Mucosa of descending colon (tissue), 3 donors: ENCODE data around the gene ATP6V0C. TPM values are rescaled to one million over a fixed set of nuclear protein-coding genes. Genes with fewer than 3 reads are reported as not detected.
A peak's percentile ranks its signal among the peaks of the same experiment; 100 is the strongest.

Experiments used
- ATAC-seq: fragments of 200-7000 bp; cut with Tn5 transposase; one replicate; pipeline ENCODE4 v1.9.1; 2020; ENCODE audit warnings: mild to moderate bottlenecking, moderate library complexity
- DNase-seq, 3 donors: peaks; one replicate each; pipeline ENCODE4 v3.0.0-alpha.2; 2020
- H3K36me3 ChIP-seq: fragments of 200-600 bp; one replicate; pipeline ENCODE4 v1.8.0; 2021; ENCODE audit warnings: low read depth, mild to moderate bottlenecking
- H3K4me1 ChIP-seq: fragments of 200-600 bp; one replicate; pipeline ENCODE4 v1.8.0; 2021; ENCODE audit warnings: low read depth, mild to moderate bottlenecking
- H3K4me3 ChIP-seq: fragments of 200-600 bp; one replicate; pipeline ENCODE4 v1.8.0; 2021; ENCODE audit warnings: mild to moderate bottlenecking
- H3K9me3 ChIP-seq: fragments of 200-600 bp; one replicate; pipeline ENCODE4 v1.8.0; 2021; ENCODE audit warnings: mild to moderate bottlenecking
- CTCF ChIP-seq: fragments of 200-600 bp; IDR thresholded peaks from one replicate; pipeline ENCODE4 v1.8.0; 2022; ENCODE audit warnings: antibody characterized with exemption, mild to moderate bottlenecking
- intact Hi-C, 2 donors: fragments of 100-400 bp; cut with DNase I in 1 of 2; cut with micrococcal nuclease in 1 of 2; formaldehyde crosslinking; loops; one replicate each; pipeline versions ENCODE4 v1.11.0 to v1.11.1; 2022; cut with DNase I, micrococcal nuclease
- total RNA-seq, 3 donors: library from RNA; stranded (reverse); fragmentation: NEBNext Ultra II Directional in 2 of 3; extraction: Animal tissue kit (Norgen Biotek cat#: 25700) in 2 of 3; gene quantifications; one replicate each; pipeline versions ENCODE4 v1.2.1 to v1.2.4, GENCODE V29; 2021 to 2023
- donor health status: DM: no; HTN: no; CAD: no; lungs with moderate emphysema.
- donor health status: DM: no; HTN: no; CAD: no.
- donor health status: DM: no; HTN: yes; CAD: no.

ATP6V0C gene
- total RNA-seq, 3 donors from 2014 or later = 171 to 261 (median 201) TPM

- ATAC-seq = peak; percentile 84
These were observed 21.5 kb upstream of the ATP6V0C start for GRCh38 chr16:2492292-2492691.

GRCh38 chr16:2493605-2494004 is 20.1 kb upstream of the ATP6V0C start:
- H3K9me3 ChIP-seq = no peaks in the 10 kb centered on the region
- intact Hi-C loops = loop anchor here in 1 of 2 donors (10.0 kb wide), 1 partner anchor 159 kb away; no protein-coding TSS in a partner anchor
- DNase-seq = no peak
- no peak for ATAC-seq
- TF ChIP-seq CTCF = no peak
- H3K4me1 ChIP-seq = peaks cover 6% of the 10 kb centered on the region
- no peaks in the 10 kb centered on the region for H3K36me3 ChIP-seq
- H3K4me3 ChIP-seq = no peak overlapping the region

More at GRCh38 chr16:2492292-2492691, 21.5 kb upstream of the ATP6V0C start:
- peak in 1 of 3 donors; percentile 48 for DNase-seq
- H3K4me3 ChIP-seq = no peak overlapping the region
- no peak for TF ChIP-seq CTCF
- intact Hi-C loops = loop anchor here in 1 of 2 donors (10.0 kb wide), 1 partner anchor 157 kb away; no protein-coding TSS in a partner anchor
- no peaks in the 10 kb centered on the region for H3K36me3 ChIP-seq
- peaks cover 3% of the 10 kb centered on the region for H3K4me1 ChIP-seq
- H3K9me3 ChIP-seq = no peaks in the 10 kb centered on the region

- Histone ChIP-seq H3K36me3 (no peaks in the 10 kb centered on the region), H3K4me1 (peaks cover 6% of the 10 kb centered on the region), H3K9me3 (no peaks in the 10 kb centered on the region), H3K4me3 (no peak overlapping the region)
- intact Hi-C loops = loop anchor here in 1 of 2 donors (10.0 kb wide), 1 partner anchor 160 kb away; no protein-coding TSS in a partner anchor
- DNase-seq = no peak
- TF ChIP-seq CTCF = no peak
- no peak for ATAC-seq
These were observed 19.1 kb upstream of the ATP6V0C start for GRCh38 chr16:2494616-2495015.

- Histone ChIP-seq H3K9me3 (no peaks in the 10 kb centered on the region), H3K4me3 (no peak overlapping the region), H3K36me3 (no peaks in the 10 kb centered on the region), H3K4me1 (peaks cover 6% of the 10 kb centered on the region)
- DNase-seq (no peak), ATAC-seq (no peak)
- TF ChIP-seq CTCF = no peak
- intact Hi-C loops = loop anchor here in 1 of 2 donors (10.0 kb wide), 1 partner anchor 160 kb away; no protein-coding TSS in a partner anchor
These were observed 18.7 kb upstream of the ATP6V0C start for GRCh38 chr16:2495041-2495440.

GRCh38 chr16:2496223-2497115 is 17.3 kb upstream of the ATP6V0C start:
- DNase-seq = peak in 1 of 3 donors; percentile 55
- no peaks in the 10 kb centered on the region for H3K9me3 ChIP-seq
- peaks cover 8% of the 10 kb centered on the region for H3K4me1 ChIP-seq
- H3K36me3 ChIP-seq = no peaks in the 10 kb centered on the region
- no peak for TF ChIP-seq CTCF
- no peak for ATAC-seq
- intact Hi-C loops = loop anchor here in 1 of 2 donors (10.0 kb wide), 1 partner anchor 162 kb away; no protein-coding TSS in a partner anchor
- H3K4me3 ChIP-seq = no peak overlapping the region
